ENCODE results near the gene CCDC66. TPM values are rescaled to one million over a fixed set of nuclear protein-coding genes. Genes with fewer than 3 reads are reported as not detected.

Gene CCDC66
- total RNA-seq, 1 donor from 2014 or later = 34.9 TPM

- TF ChIP-seq CTCF (IDR thresholded peaks at IDR 0.05) = no peak
- Mint-ChIP-seq H3K36me3 (ENCODE audit: low read depth) (peaks cover 78% of the 10 kb centered on the region), H3K4me1 (no peaks in the 10 kb centered on the region), H3K27me3 (no peaks in the 10 kb centered on the region), H3K9me3 (no peaks in the 10 kb centered on the region), H3K27ac (no peak overlapping the region), H3K4me3 (no peak overlapping the region)
- ChIA-PET CTCF (no interaction called here), POLR2A (interaction anchor here (0.7 kb wide), 1 partner anchor 16 kb away, joined by 4 read pairs; no protein-coding TSS in a partner anchor)
- intact Hi-C loops (cut with micrococcal nuclease) = no loop called here
- DNase-seq = no peak
- ATAC-seq (ENCODE audit: low read depth) = no peak
Measured at GRCh38 chr3:56621681-56622080, 64.7 kb downstream of the CCDC66 start.

- DNase-seq (no peak), ATAC-seq (ENCODE audit: low read depth) (no peak)
- ChIA-PET CTCF (no interaction called here), POLR2A (no interaction called here)
- peaks cover 79% of the 10 kb centered on the region for H3K36me3 Mint-ChIP-seq (ENCODE audit: low read depth)
- intact Hi-C loops (cut with micrococcal nuclease) = no loop called here
- no peaks in the 10 kb centered on the region for H3K4me1 Mint-ChIP-seq
- no peaks in the 10 kb centered on the region for H3K9me3 Mint-ChIP-seq
- H3K27me3 Mint-ChIP-seq = no peaks in the 10 kb centered on the region
- no peak overlapping the region for H3K4me3 Mint-ChIP-seq
- no peak overlapping the region for H3K27ac Mint-ChIP-seq
- no peak for TF ChIP-seq CTCF (IDR thresholded peaks at IDR 0.05)
Measured at GRCh38 chr3:56622381-56622780, 65.4 kb downstream of the CCDC66 start.

GRCh38 chr3:56624725-56625124 lies 67.8 kb downstream of the CCDC66 start:
- POLR2A ChIA-PET = no interaction called here

GRCh38 chr3:56629047-56629446 lies 72.1 kb downstream of the CCDC66 start:
- Mint-ChIP-seq H3K36me3 (ENCODE audit: low read depth) (peaks cover 69% of the 10 kb centered on the region), H3K4me1 (no peaks in the 10 kb centered on the region), H3K27me3 (no peaks in the 10 kb centered on the region), H3K9me3 (no peaks in the 10 kb centered on the region), H3K4me3 (no peak overlapping the region), H3K27ac (no peak overlapping the region)
- intact Hi-C loops (cut with micrococcal nuclease) = no loop called here
- ATAC-seq (ENCODE audit: low read depth) = no peak
- no peak for TF ChIP-seq CTCF (IDR thresholded peaks at IDR 0.05)
- ChIA-PET POLR2A (interaction anchor here (0.7 to 1.2 kb wide), 2 partner anchors 53 to 1209 kb away, joined by 5 to 10 read pairs; no protein-coding TSS in a partner anchor), CTCF (interaction anchor here (0.6 kb wide), 1 partner anchor 708 kb away, joined by 3 read pairs; no protein-coding TSS in a partner anchor)
- no peak for DNase-seq

More at GRCh38 chr3:56624725-56625124, 67.8 kb downstream of the CCDC66 start:
- no peaks in the 10 kb centered on the region for H3K4me1 Mint-ChIP-seq
- CTCF ChIA-PET = no interaction called here
- H3K4me3 Mint-ChIP-seq = no peak overlapping the region
- DNase-seq = no peak
- no peak for TF ChIP-seq CTCF (IDR thresholded peaks at IDR 0.05)
- intact Hi-C loops (cut with micrococcal nuclease) = no loop called here
- ATAC-seq (ENCODE audit: low read depth) = no peak
- H3K9me3 Mint-ChIP-seq = no peaks in the 10 kb centered on the region
- H3K36me3 Mint-ChIP-seq (ENCODE audit: low read depth) = peaks cover 75% of the 10 kb centered on the region
- no peak overlapping the region for H3K27ac Mint-ChIP-seq
- H3K27me3 Mint-ChIP-seq = no peaks in the 10 kb centered on the region

- ATAC-seq (ENCODE audit: low read depth) = no peak
- ChIA-PET POLR2A (interaction anchor here (0.7 to 1.2 kb wide), 2 partner anchors 53 to 1209 kb away, joined by 5 to 10 read pairs; no protein-coding TSS in a partner anchor), CTCF (interaction anchor here (0.6 kb wide), 1 partner anchor 707 kb away, joined by 3 read pairs; no protein-coding TSS in a partner anchor)
- H3K27ac Mint-ChIP-seq = no peak overlapping the region
- H3K4me3 Mint-ChIP-seq = no peak overlapping the region
- H3K36me3 Mint-ChIP-seq (ENCODE audit: low read depth) = peaks cover 68% of the 10 kb centered on the region
- TF ChIP-seq CTCF (IDR thresholded peaks at IDR 0.05) = no peak
- no peaks in the 10 kb centered on the region for H3K27me3 Mint-ChIP-seq
- H3K4me1 Mint-ChIP-seq = no peaks in the 10 kb centered on the region
- intact Hi-C loops (cut with micrococcal nuclease) = no loop called here
- no peaks in the 10 kb centered on the region for H3K9me3 Mint-ChIP-seq
- no peak for DNase-seq
Measured at GRCh38 chr3:56629451-56629850, 72.5 kb downstream of the CCDC66 start.

All from activated B cell treated with CpG ODN at 0.5 μM for 24 hours (primary cell).